GM18519 (cell line): ENCODE measurements around the gene SLC29A3.
"Not testable (repeated sequence)": the region's sequence is repeated elsewhere in the genome, so short reads cannot be mapped to it uniquely, and the experiment has no call there.

Experiments
- ATAC-seq: cut with Tn5 transposase; IDR thresholded peaks from one replicate; pipeline ENCODE4 v1.9.1; 2021; ENCODE audit warnings: mild to moderate bottlenecking, moderate library complexity; ENCODE audit not compliant: unreplicated experiment, low FRiP score

SLC29A3 gene

GRCh38 chr10:71343392-71343773, 24.3 kb downstream of the SLC29A3 start:
- ATAC-seq = no peak

- no peak for ATAC-seq
Measured at GRCh38 chr10:71344154-71344925, 25.3 kb downstream of the SLC29A3 start.

DNA sequence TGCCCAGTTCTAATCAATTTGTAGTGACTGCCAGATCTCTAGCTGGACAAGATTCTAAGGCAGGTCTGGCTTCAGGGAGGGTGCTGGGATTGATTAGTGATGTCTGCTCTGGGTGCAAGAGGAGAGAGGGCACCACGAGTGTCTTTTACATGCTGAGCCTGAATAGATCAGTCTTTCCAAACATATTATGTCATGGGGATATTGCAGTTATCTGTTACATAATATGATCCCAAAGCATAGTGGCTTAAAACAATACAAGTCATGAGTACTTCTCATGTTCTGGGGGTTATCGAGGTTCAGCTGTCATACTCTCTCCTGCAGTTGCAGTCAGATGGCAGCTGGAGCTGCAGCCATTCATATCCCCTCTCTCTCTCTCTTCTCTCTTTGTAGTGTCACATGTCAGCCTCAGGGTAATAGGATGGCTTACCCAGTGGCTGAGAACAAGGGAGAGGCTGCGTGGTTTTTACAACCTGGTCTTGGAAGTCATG, 26.0 kb downstream of the SLC29A3 start:
- no peak for ATAC-seq

- ATAC-seq = no peak
Measured at GRCh38 chr10:71345694-71346093, 26.6 kb downstream of the SLC29A3 start.

GRCh38 chr10:71346731-71347130, 27.7 kb downstream of the SLC29A3 start:
- no peak for ATAC-seq

DNA sequence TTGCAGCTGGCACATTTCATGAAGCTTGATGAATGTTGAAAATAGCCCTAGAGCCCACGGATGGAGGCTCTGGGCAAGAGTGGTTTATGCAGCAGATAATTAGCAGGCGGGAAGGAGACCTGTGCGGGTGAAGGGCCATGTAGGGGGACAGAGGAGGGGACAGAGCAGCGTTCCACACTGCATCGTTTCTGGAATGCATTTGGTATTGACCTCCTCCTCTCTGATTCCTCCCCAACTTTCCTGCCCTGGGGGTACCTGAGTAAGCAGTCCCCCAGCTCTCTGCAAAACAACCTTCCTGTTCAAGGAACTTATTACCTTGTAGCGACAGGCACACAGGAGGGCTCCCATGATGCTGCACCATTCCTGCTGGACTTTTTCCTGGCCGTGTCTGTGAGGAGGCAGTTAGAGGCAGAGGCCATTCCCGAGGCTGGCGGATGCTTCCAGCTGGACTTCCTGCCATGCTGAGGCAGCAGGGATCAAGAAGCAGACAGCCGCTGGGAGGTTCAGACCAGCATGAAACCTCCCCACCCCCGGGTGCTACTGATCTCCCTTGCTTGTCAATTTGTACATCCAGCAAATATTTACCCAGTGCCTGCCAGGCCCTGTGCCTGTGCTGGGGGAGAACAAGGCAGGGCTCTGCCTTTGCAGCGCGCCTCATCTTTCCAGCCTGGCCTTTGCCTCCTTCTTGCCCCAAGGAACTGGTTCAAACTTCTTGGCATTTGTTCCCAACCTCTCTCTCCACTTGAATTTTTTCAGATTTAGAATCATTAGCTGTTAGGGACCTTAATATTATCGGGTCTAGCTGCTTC, 28.7 kb downstream of the SLC29A3 start:
- ATAC-seq = no peak

GRCh38 chr10:71348850-71349249, 29.8 kb downstream of the SLC29A3 start:
- no peak for ATAC-seq

GRCh38 chr10:71349406-71349805, 30.3 kb downstream of the SLC29A3 start:
- no peak for ATAC-seq

DNA sequence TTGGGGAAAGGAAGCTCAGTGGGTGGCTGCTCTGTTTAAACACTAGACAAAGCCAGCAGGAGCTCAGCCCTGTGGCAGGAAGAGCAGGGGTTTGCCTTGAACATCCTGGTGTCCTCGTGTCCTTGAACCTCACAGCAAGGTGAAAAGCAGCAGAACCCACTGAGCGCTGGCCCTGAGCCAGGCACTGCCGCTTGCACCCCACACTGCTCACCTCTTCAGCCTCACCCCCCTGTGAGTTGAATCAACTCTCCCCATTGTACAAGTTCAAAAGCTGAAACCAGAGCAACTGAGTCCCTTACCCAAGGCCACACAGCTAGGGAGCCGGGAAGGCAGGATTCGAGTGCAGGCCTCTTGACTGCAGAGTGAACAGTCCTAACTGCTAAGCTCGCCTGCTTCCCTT, 32.0 kb downstream of the SLC29A3 start:
- no peak for ATAC-seq

GRCh38 chr10:71351628-71352319, 32.7 kb downstream of the SLC29A3 start:
- ATAC-seq = no peak

DNA sequence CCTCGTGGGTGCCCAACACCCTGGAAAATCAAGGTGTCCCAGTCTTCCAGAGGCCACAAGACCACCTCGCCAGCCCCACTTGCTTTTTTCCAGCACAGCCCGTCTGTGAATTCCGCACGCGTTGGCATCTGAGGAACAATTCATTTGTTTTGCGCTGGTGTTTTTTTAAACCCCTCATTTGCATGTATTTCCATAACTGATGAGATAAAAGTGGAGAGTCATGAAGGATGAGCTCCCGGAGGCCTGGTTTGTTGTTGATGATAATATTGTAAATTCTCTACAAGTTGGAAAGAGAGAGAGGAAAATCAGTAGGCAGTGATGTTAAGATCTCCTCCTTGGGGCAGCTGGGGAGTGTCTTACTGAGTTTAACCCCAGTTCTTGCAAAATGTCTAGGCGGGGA, 34.6 kb downstream of the SLC29A3 start:
- ATAC-seq = no peak

GRCh38 chr10:71354776-71355175, 35.7 kb downstream of the SLC29A3 start:
- ATAC-seq = no peak

- ATAC-seq = no peak
Measured at GRCh38 chr10:71355886-71356285, 36.8 kb downstream of the SLC29A3 start.

DNA sequence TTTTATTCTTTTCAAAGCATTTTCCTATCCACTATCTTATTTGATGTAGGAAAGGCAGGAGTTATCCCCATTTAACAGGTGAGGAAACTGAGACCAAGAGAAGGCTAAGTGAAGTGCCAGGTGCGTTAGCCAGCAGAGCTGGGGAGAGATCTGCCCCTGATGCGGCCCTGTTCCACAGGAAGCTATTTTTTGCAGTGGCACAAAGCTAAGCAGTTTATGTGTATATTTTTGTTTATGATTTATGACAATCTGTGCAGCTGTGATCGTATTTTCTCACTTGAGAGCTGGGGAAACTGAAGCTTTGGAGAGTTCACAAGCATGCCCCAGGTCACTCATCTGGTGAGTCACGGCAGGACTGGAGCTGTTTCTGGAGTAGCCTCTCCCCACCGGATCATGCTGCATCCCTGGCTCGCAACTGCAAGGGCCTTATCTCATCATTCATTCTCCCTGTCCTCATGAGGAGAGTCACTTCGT, 38.8 kb downstream of the SLC29A3 start:
- ATAC-seq = no peak

DNA sequence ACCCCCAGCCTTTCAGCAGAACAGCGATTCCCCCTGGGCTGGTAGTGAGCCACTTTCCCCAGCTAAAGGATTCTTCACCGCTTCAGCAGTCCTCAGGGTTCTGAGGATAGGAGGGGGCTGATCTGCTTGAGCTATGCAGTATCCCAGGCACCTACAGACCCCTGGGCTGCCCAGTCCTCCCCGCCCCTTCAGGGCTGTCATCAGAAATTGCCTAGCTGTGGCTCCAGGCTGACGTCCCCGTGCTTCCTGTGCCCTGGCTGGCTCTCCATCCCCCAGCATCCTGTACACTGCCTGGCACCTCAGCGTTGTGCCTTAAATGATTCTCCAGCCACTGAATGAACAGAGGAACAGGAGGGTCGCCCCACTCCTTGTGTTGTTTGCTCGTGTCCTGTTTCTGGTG, 39.2 kb downstream of the SLC29A3 start:
- ATAC-seq = no peak

DNA sequence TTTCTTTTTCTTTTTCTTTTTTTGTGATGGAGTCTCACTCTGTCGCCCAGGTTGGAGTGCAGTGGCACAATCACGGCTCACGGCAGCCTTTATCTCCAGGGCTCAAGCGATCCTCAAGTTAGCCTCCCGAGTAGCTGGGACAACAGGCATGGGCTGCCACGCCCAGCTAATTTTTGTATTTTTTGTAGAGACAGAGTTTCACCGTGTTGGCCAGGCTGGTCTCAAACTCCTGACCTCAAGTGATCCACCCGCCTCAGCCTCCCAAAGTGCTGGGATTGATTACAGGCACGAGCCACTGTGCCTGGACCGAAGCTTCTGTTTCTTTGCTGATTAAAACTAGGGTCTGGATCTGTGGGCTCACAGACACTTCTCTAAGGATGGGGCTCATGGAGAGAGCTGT, 39.8 kb downstream of the SLC29A3 start:
- ATAC-seq = not testable (repeated sequence)

DNA sequence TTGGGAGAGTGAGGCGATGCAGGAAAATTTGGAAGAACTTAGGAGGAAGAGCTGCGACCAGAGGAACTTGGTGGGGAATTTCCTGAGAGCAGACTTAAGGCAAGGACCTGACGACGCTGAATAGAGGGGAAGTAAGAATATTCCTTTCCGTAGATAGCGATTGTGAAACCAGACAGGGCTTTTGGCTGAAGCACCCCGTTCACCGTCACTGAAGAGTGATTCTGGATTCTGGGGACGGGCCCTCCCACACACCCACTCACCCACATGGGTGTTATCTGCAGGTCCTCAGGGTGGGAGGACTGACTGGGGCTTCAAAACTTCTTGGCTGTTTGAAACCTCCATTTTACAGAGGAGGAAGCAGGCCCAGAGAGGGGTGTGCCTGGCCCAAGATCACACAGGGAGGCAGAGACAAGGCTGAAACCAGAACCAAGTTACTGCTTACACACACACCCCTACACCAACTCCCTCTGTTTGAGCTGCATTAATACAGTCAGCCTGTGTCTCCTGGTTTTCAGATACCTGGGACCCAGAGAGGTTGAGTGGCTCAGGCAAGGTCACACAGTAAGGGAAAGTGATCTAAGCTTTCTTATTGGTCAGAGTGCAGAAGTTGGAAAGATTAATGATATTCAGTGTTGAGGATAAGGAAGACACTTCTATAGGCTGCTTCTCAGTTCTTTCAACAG, 40.4 kb downstream of the SLC29A3 start:
- no peak for ATAC-seq

DNA sequence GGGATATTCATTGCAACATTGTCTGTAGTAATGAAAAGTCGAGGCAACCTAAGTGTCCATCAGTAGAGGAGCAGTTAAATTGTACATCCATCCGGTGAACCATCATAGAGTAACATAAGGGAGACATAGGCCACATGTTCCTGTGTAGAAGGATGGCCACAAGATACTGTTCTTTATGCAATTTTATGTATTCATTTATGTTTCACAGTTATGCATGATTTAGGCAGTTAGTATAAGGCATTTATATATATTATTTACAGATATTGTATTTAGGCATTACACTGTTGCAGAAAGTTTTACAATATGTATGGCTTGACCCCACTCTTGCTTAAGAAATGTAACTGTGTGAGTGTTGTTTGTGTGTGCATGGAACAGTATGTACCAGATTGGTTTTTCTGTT, 41.7 kb downstream of the SLC29A3 start:
- no peak for ATAC-seq

GRCh38 chr10:71361581-71361980, 42.5 kb downstream of the SLC29A3 start:
- no peak for ATAC-seq

DNA sequence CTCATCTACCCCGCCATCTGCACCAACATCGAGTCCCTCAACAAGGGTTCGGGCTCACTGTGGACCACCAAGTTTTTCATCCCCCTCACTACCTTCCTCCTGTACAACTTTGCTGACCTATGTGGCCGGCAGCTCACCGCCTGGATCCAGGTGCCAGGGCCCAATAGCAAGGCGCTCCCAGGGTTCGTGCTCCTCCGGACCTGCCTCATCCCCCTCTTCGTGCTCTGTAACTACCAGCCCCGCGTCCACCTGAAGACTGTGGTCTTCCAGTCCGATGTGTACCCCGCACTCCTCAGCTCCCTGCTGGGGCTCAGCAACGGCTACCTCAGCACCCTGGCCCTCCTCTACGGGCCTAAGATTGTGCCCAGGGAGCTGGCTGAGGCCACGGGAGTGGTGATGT, 43.1 kb downstream of the SLC29A3 start:
- ATAC-seq = no peak
